Esophagus muscularis mucosa (tissue), 4 donors: ENCODE measurements around the gene ANTXR1.

Experiments
- EP300 ChIP-seq: sonication (generic); formaldehyde crosslinking; IDR thresholded peaks from one replicate; pipeline ENCODE4 v1.6.1; 2017; ENCODE audit warnings: antibody characterized with exemption
- POLR2A ChIP-seq: fragments of 450-650 bp; IDR thresholded peaks from one replicate; pipeline ENCODE4 v1.6.1; 2017; ENCODE audit warnings: antibody characterized with exemption, moderate library complexity, mild to moderate bottlenecking, low read depth
- TF ChIP-seq, protein P1 (sequence below), 3 experiments: fragments of 200-600 bp in 2 of 3; fragments of 450-650 bp in 1 of 3; sonication (generic) in 2 of 3; IDR thresholded peaks; one replicate each; pipeline ENCODE4 v1.5.1; 2017 to 2019; ENCODE audit warnings: antibody characterized with exemption in 3 of 3, mild to moderate bottlenecking in 2 of 3, moderate library complexity in 1 of 3

DNA sequence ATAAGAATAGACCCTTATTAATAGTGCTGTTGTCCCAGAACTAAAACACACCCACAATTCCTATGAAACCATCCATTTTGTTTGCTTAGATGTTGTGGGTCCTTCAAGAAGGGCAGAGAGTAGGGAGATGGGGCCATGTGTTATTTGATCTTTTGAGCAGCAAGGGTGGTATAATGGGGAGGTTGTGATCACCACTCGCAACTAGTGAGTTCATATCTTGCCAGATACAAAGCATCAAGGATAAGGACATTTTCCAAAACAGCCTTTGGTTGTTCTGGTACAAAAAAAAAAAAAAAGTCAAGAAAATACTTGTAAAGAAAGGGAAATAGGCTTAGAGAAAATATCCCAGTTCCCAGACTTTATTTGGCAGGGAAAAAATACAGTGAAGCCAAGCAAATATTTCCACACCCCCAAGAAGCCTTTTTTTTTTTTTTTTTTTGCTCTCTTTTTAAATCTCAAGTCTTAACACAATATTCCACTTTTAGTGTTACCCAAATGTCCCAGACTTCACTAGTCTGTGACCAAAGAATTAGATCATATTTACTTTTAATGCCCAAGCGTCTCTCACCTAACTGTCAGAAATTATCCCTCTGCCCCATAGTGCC, 54.1 kb downstream of the ANTXR1 start:
- TF ChIP-seq, protein P1, sequence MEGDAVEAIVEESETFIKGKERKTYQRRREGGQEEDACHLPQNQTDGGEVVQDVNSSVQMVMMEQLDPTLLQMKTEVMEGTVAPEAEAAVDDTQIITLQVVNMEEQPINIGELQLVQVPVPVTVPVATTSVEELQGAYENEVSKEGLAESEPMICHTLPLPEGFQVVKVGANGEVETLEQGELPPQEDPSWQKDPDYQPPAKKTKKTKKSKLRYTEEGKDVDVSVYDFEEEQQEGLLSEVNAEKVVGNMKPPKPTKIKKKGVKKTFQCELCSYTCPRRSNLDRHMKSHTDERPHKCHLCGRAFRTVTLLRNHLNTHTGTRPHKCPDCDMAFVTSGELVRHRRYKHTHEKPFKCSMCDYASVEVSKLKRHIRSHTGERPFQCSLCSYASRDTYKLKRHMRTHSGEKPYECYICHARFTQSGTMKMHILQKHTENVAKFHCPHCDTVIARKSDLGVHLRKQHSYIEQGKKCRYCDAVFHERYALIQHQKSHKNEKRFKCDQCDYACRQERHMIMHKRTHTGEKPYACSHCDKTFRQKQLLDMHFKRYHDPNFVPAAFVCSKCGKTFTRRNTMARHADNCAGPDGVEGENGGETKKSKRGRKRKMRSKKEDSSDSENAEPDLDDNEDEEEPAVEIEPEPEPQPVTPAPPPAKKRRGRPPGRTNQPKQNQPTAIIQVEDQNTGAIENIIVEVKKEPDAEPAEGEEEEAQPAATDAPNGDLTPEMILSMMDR (IDR thresholded peaks at IDR 0.05) = no peak
- TF ChIP-seq EP300 (no peak), POLR2A (no peak)
